K562 (cell line): ENCODE data around the gene JAKMIP1. TPM values are rescaled to one million over a fixed set of nuclear protein-coding genes. Genes with fewer than 3 reads are reported as not detected.

Experiments used
- ATF2 ChIP-seq: sonication (generic); formaldehyde crosslinking; IDR thresholded peaks from 2 replicates; pipeline ENCODE4 v1.8.1; 2022; ENCODE audit warnings: missing genetic modification reagents
- CXXC5 ChIP-seq: fragments of 250-450 bp; sonication (Bioruptor Pico); IDR thresholded peaks from 2 replicates; pipeline ENCODE4 v1.8.0; 2022; ENCODE audit warnings: inconsistent platforms, mild to moderate bottlenecking, moderate library complexity
- EP400 ChIP-seq: fragments of 450-650 bp; IDR thresholded peaks from 2 replicates; pipeline ENCODE4 v1.6.1; 2017; ENCODE audit warnings: antibody characterized with exemption, mild to moderate bottlenecking, moderate library complexity
- GTF2B ChIP-seq: IDR thresholded peaks from 2 replicates; pipeline ENCODE4 v1.6.1; 2011; ENCODE audit not compliant: insufficient read length; ENCODE audit errors: extremely low read depth
- HLTF ChIP-seq: fragments of 450-650 bp; IDR thresholded peaks from 2 replicates; pipeline ENCODE4 v1.6.1; 2016
- KLF16 ChIP-seq: IDR thresholded peaks from 2 replicates; pipeline ENCODE4 v1.6.1; 2016; ENCODE audit warnings: antibody characterized with exemption
- STAT6 ChIP-seq: sonication (generic); formaldehyde crosslinking; IDR thresholded peaks from 2 replicates; pipeline ENCODE4 v1.8.1; 2023; ENCODE audit warnings: mild to moderate bottlenecking, missing genetic modification reagents
- TRIM28 ChIP-seq: fragments of 450-650 bp; IDR thresholded peaks from 2 replicates; pipeline ENCODE4 v1.6.1; 2017
- ZBTB12 ChIP-seq: fragments of 250-450 bp; sonication (Bioruptor Pico); IDR thresholded peaks from 2 replicates; pipeline ENCODE4 v1.4.0; 2020
- ZBTB7A ChIP-seq: IDR thresholded peaks from 2 replicates; pipeline ENCODE4 v1.6.1; 2011; ENCODE audit warnings: low read depth, mild to moderate bottlenecking, low read length, moderate library complexity, borderline replicate concordance; ENCODE audit not compliant: control insufficient read depth
- polyA plus RNA-seq, 8 experiments: library from polyadenylated mRNA; depleted of rRNA in 4 of 8; stranded (reverse) in 5 of 8; unstranded in 3 of 8; fragments of >200 nt; fragmentation: Nextera tagmentation in 2 of 8; fragmentation: Illumina TruSeq in 1 of 8; extraction: Ambion mirVana in 2 of 8; extraction: Trizol in 1 of 8; gene quantifications; 2 replicates each; pipeline versions ENCODE4 v1.2.1 to v1.2.3, GENCODE V29; 2011 to 2014; ENCODE audit warnings: inconsistent platforms in 1 of 8, missing spikeins in 1 of 8
- total RNA-seq, 7 experiments: library from RNA; depleted of rRNA in 6 of 7; stranded (reverse); fragments of >200 nt in 6 of 7; fragmentation: Illumina TruSeq in 2 of 7; extraction: Trizol in 2 of 7; gene quantifications; 2 replicates each; pipeline versions ENCODE4 v1.2.1 to v1.2.3, GENCODE V29; 2011 to 2021; ENCODE audit warnings: low replicate concordance in 1 of 7

JAKMIP1 gene
- total and polyA plus RNA-seq, 9 of the 15 experiments (the other 6 are each of a cell fraction or from before 2014, with no cell fraction given): not detected

DNA sequence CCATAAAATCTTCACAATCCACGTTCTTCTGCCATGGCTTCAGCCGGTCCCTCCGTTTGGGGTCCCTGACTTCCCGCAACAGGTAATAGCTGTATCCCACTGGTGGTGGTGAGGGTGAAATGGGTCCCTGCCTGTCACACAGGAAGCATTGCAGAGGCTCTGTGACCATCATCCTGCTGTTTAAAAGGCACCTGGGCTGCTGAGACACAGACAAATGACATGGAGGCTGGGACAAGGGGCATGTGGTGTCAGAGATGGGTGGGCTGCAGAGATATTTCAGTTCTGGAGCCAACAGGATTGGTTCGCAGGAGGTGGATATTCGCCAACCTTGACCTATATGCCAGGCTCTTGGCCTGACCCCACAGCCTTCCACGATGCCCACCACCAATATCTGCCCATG is 82.1 kb downstream of the JAKMIP1 start (continued):
- TF ChIP-seq ATF2 (no peak), TRIM28 (no peak), GTF2B (no peak), ZBTB7A (no peak), ZBTB12 (CRISPR knock-in tag) (no peak), CXXC5 (CRISPR knock-in tag) (no peak), KLF16 (no peak), HLTF (no peak), STAT6 (no peak), EP400 (no peak)
